Right forelimb (tissue), 1 donor: ENCODE results near the gene KRTAP4-4.
"Not testable (repeated sequence)": the region's sequence is repeated elsewhere in the genome, so short reads cannot be mapped to it uniquely, and the experiment has no call there.

Source experiments
- DNase-seq: peaks from one replicate; pipeline ENCODE4 v3.0.0-alpha.2; 2018

Gene KRTAP4-4

GRCh38 chr17:41147531-41148204 lies 12.9 kb downstream of the KRTAP4-4 start:
- DNase-seq, result no peak

- DNase-seq, result no peak
Measured at GRCh38 chr17:41145261-41145660, 15.3 kb downstream of the KRTAP4-4 start.

- no peak for DNase-seq
Measured at GRCh38 chr17:41144846-41145245, 15.7 kb downstream of the KRTAP4-4 start.

- DNase-seq, result no peak
Measured at GRCh38 chr17:41141361-41141760, 19.2 kb downstream of the KRTAP4-4 start.

GRCh38 chr17:41140360-41141131 lies 20.0 kb downstream of the KRTAP4-4 start, which contains the start of gene KRTAP4-6:
KRTAP4-6 (minus strand) TSS chr17:41140544; CDS start chr17:41140487, 57 bp downstream.
- DNase-seq, result no peak

GRCh38 chr17:41139865-41140264 lies 20.7 kb downstream of the KRTAP4-4 start:
- DNase-seq, result not testable (repeated sequence)

GRCh38 chr17:41133880-41134735 lies 26.4 kb downstream of the KRTAP4-4 start:
- DNase-seq, result no peak

GRCh38 chr17:41131979-41132378 lies 28.6 kb downstream of the KRTAP4-4 start:
- no peak for DNase-seq

GRCh38 chr17:41127371-41127770 lies 33.2 kb downstream of the KRTAP4-4 start:
- DNase-seq, result no peak

GRCh38 chr17:41126412-41126811 lies 34.1 kb downstream of the KRTAP4-4 start:
- no peak for DNase-seq

GRCh38 chr17:41125064-41125463 lies 35.5 kb downstream of the KRTAP4-4 start:
- DNase-seq, result no peak

GRCh38 chr17:41123991-41124371 lies 36.6 kb downstream of the KRTAP4-4 start, which contains the start of gene KRTAP4-12:
KRTAP4-12 (minus strand) TSS chr17:41124182; CDS start chr17:41124122, 60 bp downstream.
- not testable (repeated sequence) for DNase-seq

GRCh38 chr17:41123292-41123990 lies 37.1 kb downstream of the KRTAP4-4 start:
- DNase-seq, result not testable (repeated sequence)

- no peak for DNase-seq
Measured at GRCh38 chr17:41121742-41122141, 38.8 kb downstream of the KRTAP4-4 start.

GRCh38 chr17:41119696-41120690 lies 40.6 kb downstream of the KRTAP4-4 start:
- DNase-seq, result not testable (repeated sequence)

- DNase-seq, result no peak
Measured at GRCh38 chr17:41118721-41119120, 41.8 kb downstream of the KRTAP4-4 start.

GRCh38 chr17:41117846-41118386 lies 42.6 kb downstream of the KRTAP4-4 start, which contains the start of gene KRTAP4-11:
KRTAP4-11 (minus strand) TSS chr17:41118373; CDS start chr17:41118315, 58 bp downstream.
- not testable (repeated sequence) for DNase-seq

GRCh38 chr17:41116297-41116696 lies 44.3 kb downstream of the KRTAP4-4 start:
- no peak for DNase-seq

- DNase-seq, result no peak
Measured at GRCh38 chr17:41111151-41111885, 49.2 kb downstream of the KRTAP4-4 start.
